ENCODE measurements around the gene CGGBP1.

- no peak for TF ChIP-seq EZH2 (IDR thresholded peaks at IDR 0.05; ENCODE audit: borderline replicate concordance, low read depth, low read length, severe bottlenecking)
- TF ChIP-seq CTCF (IDR thresholded peaks at IDR 0.05; ENCODE audit: borderline replicate concordance, extremely low read depth, low read length, poor library complexity, severe bottlenecking): no peak
Measured at GRCh38 chr3:88061746-88062145, 2.9 kb upstream of the CGGBP1 start.

All from DND-41 (cell line).